GM21367 (cell line): Measurements from ENCODE around the gene RGS6.

ENCODE experiments used
- ATAC-seq: cut with Tn5 transposase; IDR thresholded peaks from one replicate; pipeline ENCODE4 v1.9.1; 2021; ENCODE audit not compliant: unreplicated experiment

RGS6 gene

DNA sequence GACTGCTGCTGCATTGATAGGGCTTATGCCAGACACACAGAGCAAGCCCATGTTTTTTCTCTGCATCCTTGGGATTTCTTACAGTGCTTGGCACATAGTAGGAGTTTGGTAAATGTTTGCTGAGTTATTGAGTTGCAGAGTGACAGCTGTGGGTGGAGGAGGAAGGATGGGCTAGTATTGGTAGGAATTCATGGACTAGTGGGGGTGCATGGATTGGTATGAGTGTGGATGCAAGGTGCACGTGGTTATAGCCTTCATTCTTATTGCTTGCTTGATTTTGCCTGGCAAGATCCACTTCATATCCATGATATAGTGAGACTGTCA, 11.4 kb downstream of the RGS6 start:
- ATAC-seq = no peak

DNA sequence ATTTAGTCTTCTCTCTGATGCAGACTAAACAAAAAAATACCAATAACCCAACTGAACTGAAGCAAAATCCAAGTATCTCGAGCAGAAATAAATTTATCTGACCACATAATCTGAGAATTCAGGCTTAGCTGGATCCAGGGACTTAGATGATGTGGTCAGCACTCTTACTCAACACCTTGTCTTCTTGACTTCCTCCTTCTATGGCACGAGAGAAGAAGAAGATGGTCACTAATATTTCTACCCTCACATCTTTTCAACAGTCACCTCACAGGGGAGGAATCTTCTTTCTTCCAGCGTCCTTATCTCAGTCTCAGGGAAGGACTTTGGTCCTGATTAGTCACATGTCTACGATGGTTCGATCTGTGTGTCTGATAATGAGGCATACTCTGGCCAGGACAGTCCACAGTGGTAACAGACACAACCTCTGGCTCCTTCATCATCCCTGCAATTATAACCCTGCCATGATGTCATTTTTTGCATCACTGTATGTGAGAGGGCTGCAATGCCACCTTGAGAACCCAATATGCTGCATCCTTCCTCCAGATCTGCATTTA, 15.8 kb downstream of the RGS6 start:
- no peak for ATAC-seq

DNA sequence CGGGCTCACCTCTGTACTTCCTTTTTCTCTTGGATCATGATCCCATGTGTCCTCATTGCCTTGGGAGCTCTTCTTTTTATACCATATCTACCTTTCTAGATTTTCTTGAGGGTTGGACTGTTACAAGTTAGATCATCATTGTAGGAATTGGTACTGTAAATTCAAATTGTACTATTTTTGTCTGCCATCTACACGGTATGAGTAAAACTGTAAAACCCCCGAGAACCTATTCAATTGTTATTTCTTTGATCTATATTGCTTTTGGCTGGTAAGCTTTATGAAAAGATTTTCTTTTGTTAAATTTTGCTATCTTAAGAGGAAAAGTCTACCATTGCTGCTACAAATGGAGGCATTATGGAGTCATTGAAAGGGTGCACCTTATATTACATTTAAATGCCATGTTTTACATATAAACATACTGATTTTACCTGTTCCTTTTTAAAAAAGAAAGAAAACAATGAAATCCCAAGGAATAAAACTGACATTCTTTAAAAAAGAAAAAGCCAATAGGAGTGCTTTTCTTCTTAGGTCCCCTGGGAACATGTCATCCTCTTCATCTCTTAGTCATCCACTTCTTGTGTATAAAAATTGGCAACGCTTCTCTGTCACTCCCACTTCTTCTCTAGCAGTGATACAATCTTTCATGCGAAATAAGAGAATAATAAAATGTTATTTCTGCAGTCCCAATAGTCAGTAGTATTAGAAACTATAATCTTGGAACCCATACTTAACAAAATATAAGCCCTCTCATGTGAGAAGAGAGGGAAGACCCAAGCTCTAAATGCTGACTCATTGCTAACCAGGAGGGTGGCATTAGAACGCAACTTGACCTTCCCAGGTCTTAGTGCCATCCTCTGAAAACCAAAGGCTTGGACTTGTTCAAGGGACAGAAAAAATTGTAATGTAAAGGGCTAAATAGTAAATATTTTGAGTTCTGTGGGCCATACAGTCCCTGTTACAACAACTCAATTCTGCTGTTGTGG, 20.4 kb downstream of the RGS6 start:
- ATAC-seq = no peak

DNA sequence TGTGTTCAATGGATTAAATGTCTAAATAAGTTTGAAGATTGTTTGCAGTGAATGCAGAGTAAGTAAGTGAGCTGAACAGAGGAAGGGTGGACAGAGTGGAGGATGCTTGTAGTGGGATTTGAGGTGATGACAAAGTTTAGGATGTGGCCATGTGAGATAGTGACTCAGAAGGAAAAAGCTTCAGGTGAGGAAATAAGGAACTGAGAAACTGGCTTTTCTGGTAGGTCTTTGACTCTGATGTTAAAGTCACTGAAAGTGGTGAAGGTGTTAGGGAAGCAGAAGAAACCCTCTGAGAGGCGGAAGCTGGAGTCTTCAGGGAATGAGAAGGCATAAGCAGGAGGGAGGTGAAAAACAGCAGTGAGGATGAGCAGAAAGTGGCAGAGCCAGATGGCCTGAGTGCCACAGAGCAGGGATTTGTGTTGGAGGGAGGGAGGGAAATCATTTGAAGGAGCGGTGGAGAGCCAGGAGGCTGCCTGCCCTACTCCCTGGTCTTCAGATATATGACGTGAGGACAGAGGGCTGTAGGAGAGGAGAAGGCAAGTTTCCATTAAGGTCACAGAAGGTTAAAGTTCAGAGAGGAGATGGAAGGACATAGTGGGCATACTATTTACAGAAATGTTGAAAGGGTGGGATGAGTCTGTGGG, 24.8 kb downstream of the RGS6 start:
- no peak for ATAC-seq

DNA sequence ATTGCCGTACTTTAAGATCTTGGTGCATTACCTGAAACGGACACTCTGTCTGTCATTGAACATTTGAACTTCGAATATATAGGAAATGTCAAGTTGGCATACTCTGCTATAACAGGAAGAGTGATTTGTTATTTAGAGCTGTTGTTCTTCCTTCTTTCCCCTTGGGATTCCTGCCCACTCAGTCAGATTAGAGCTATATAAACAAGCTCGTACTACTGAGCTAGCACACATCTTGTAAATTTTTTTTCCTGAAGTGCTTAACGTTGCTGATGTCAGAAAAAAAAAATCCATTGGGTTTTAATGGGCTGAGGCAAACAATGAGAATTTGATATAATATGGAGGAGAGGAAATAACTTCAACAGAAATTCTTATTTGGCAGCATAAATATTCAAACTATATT, 26.8 kb downstream of the RGS6 start:
- no peak for ATAC-seq

DNA sequence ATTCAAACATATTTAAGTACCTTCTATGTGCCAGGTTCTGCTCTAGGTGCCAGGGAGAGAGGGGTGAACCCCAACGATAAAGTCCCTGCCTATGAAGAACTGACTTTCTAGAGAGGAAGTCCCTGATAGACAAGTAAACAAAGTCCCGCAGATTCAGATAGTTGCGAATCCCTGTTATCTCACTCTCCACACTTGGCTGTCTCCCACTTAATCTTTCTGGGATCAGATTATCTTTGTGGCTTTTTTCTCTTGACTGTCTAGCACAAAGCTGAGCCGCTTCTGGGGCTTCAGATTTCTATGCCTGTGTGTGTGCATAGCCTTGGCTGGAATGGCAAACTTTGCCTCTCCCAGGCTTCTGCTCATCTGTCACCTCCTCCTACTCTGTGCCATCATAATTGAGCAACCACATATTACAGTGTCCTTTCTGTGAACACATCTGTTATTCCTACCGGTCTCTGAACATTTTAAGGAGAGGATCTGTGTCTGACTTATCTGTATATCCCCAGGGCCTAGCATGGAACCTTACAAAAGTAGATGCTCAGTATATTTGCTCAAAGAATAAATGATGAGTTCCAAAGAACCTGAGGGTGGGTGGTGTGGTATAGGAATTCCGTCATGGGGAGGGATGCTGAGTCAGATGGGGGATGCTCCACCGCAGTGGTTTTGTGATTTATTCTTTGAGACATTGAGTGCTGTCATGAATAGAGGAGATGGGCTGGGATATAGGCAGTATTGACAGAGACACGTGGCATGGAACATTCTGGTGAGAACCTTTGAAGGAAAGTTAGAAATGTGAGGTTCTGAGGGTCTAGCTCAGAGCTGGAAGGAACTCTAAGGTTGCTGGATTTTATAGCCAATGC, 28.5 kb downstream of the RGS6 start:
- ATAC-seq = no peak

DNA sequence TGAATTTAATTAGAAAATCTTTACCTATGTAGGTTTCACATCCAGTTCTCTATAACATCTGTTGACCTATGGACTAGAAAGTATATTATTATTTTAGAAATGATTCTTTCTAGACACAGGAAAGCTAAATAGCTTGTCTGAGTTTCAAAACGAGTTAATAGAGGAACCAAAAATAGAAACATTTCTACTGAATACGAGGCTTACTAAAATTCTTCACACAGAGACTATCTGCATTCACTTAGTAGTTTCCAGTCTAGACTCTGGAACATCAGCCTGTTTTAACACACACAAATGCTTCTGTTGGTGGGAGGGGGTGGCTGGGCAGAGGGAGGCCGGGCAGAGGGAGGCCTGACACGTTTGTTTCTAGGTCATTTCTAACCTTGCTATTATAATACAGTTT, 29.7 kb downstream of the RGS6 start:
- ATAC-seq = no peak

DNA sequence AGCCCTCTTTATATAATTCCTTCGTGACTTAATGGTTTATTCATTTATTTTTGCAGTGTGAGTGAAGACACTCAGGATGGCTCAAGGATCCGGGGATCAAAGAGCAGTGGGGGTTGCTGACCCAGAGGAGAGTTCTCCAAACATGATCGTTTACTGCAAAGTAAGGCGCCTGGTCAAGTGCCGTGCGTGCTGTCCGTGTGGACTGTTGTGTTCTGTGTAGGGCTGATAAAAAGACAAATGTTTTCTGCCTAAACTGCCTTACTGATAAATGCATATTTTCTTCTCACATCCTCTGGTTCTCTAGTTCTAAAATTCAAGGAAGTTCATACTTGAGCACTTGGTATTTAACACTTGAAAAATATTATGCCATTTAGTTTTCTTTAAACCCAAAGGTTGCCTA, 32.5 kb downstream of the RGS6 start:
- no peak for ATAC-seq

DNA sequence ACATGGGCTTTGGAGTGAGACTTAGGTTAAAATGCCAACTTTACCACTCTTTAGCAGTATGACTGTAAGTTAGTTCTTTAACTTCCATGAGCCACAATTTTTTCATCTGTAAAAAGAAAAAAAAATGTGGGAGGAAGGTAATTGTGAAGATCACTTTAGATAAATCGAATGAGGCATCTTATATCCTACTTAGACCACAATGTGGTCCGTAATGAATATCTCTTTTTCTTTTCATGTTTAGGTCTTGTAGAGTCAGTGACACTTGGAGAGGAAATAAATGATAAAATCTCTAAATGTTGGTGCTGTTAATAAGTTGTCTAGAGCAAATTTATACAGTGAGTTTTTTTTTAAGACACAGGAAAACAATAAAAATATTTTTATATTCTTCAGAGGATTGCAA, 34.3 kb downstream of the RGS6 start:
- ATAC-seq = no peak

DNA sequence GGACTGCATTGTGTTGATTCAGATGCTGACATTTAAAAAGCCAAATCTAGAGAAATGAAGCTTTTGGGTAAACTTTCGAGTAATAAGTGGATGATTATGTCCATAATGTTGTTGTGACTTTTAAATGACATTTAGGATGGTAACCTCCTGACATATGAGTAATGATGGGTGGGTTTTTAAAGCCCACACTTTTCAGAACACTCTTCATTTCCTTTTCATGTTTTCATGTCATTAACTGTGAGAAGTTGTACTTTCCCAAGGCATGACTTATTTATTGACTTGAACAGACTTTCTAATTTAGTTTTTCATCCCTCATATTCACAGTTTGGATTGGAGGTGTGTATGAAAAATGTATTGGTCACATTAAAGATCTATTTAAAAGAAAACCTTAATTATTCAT, 35.5 kb downstream of the RGS6 start:
- no peak for ATAC-seq

DNA sequence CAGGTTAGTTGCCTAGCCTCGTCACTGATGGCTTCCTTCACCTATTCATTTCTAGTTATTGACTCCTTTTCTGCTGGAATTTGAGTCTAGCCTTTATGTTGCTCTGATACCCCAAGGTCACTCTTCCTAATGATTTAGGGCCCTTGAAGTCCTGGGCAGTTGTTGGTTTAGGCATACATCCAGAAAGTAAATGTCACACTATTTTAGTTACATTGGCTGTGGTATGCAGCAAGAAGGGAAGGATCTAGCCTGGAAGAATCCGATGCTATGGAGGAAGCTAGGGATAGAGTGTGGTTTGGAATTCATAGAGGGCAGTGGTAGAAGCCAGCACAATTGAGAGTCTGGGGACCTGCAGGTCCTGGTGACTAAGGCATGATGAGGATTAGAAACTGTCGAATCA, 38.0 kb downstream of the RGS6 start:
- ATAC-seq = no peak

DNA sequence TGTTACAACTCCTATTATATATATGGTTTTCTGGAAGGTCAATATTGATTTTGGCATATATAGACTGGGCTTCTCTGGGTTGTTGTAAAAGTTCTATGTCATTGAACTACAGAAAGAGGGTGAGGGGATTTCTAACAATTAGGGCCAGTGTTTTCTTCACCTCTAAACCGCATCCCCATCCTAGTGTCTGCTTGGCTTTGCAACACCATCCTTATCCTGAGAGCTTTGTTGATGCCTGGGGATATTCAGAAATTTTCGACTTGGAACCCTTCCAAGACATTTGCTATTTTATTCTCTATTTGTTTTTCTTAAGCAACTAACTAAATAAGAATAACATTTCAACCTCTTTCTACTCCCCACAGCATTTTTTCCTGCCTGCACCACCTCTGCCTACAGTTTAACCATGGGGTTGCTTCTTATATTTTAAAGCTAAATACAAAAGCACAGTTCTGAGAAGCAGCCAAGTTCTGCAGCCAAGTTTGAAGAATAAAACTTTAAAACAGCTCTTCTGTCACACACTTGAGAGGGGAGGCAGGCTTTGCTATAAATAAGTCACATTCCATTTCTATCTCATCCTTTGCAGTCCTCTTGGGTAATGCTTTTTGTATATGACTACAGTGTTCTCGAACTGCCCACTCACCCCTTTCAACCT, 53.4 kb downstream of the RGS6 start:
- ATAC-seq = no peak

DNA sequence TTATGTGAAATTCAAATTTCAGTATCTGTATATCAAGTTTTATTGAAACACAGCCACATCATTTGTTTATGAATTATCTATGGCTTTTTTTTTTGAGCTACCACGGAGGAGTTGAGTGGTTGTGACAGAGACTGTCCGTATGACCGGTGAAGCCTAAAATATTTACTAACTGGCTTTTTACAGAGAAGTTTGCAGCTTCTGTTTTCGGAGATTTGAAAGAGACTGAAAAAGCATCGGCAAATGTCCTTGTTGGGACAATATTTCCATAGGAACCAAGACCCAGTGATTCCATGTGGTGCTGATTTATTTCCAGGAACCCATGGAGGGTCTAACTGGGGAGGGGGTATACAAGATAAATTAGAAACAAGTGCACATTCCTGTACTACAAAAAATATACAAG, 56.2 kb downstream of the RGS6 start:
- ATAC-seq = no peak

DNA sequence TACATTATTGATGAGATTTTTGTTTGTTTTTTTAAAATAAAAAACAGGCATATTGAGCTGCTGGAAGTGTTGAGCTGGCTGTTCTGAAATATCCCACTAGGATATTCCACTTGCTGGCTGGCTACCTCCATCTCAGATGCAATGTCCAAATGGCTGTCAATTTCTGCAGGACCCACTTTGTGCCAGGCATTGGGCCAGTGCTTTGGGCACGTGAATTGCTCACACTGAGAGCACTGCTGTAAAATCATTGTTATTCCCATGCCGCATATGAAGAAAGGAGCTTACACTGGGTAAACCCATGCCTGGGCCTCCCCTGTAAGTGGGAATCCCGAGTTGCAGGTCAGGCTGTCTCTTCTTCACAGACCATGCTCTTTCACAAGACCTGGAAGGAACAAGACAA, 56.7 kb downstream of the RGS6 start:
- ATAC-seq = no peak

DNA sequence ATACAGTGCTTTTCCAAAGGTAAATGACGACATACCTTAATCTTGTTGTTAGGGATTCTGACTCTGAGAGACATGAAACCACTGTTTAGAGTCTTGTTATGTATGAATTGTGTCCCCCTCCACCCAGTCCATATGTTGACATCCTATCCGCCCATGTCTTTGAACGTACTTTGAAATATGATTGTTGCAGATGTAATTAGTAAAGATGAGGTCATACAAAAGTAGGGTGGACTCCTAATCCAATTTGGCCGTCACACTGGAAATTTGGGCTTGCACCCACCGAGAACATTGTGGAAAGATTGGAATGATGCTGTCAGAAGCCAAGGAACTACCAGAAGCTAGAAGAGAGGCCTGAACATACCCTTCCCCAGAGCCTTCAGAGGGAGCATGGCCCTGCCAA, 62.2 kb downstream of the RGS6 start:
- no peak for ATAC-seq

DNA sequence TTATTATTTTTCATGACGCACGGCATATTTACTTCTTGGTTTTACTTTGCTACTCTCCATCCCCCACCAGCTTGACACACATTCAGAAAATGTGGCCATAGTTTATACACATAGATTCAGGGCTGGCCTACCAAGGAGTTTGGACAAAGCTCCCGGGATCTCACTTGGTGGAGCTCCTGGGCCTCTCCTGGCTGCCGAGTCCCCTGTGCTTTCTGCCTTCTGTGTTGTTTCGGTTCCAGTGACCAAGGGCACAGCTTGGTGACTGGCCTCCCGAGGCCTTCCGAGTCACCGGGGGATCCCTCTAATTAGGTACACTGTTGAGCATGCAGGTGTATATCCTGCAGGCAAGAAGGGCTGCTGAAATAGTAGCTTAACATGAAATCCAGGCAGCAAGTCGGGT, 63.5 kb downstream of the RGS6 start:
- no peak for ATAC-seq

DNA sequence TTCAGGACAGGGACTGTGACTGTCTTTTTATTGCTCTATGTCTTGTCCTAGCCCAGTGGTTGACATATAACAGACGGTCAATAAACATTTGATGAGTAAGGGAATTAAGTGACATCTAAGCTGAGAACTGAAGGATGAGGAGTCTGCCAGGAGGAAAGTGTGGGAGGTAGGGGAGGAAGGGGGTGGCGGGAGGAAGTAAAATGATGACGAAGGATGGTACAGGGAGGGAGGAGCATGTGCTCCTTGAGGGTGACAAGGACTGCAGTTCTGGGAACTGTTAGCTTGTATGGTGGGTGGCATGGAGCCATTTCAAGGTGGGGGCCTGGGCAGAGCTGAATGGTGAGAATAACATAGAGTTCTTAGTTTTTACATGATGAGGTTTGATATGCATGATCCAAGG, 64.4 kb downstream of the RGS6 start:
- ATAC-seq = no peak

DNA sequence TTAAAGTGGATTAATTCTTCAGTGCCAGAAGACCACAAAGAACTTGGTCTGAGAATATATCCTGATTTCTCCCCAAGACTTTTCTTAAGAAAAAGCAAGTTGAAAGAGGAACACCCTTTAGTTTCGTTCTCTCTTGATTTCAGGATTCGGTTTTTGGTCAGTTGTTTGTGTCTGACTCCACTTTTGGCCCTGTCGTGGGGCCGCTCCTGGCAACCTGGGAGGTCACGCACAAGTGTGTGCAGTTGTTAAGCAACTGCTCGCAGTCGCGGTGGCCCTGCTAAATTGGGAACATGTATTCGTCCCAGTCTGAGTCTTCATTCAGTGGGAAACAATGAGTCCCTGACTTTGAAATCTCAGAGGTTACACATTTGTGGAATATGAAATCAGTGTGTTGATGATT, 68.7 kb downstream of the RGS6 start:
- ATAC-seq = no peak

DNA sequence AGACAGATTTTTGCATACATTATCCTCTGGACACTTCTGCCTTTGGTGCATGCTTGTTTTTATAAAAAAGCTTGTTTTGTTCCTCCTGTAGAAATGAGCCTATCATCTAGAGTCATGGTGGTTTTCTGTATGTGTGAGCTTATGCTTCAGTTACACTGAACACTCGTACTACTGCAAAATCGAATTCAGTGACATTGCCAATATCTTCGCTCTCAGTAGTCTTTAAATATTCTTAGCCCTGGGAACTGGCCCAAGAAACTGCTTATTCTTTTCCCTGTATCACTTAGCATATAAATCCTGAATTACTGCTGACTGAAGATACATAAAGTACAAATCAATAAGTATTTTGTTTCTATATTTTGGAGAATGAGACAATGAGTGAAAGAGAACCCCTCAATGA, 70.5 kb downstream of the RGS6 start:
- no peak for ATAC-seq

DNA sequence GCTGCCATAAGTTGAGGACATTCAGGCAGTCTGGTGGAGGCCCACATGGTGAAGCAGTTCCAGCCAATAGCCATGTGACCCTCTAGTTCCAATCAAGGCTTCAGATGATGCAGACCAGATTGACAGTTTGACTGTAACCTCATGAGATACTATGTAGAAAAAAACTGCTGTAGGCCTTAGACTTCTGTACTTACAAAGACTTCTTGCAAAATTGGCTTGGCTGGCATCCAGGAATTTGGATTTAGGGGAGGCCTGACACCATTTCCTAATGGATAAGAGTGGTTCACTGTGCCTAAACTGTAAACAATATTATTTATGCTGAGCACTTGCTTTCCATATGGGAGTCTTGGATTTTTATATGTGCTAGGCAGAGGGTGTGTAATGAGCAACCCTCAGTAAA, 76.4 kb downstream of the RGS6 start:
- no peak for ATAC-seq

DNA sequence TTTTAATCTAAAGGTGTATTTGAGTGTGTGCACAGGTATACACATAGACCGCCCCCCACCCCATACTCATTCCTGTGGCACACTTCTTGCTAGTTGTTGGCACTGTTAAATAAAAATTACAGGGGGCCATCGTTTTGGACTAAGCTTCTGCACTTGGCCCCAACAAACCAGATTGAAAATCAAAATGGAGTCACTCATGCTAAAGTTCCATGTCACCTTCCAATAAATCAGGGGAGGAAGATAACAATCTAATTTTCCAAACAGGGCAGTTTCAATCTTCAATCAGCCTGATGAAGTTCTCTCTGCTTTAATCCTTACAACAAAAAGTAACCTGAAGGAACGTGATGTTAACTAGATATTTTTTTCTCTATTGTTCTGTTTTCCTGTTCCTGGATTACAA, 78.2 kb downstream of the RGS6 start:
- no peak for ATAC-seq
